T-helper 17 cell (primary cell): ENCODE data around the gene ROPN1B. TPM values are rescaled to one million over a fixed set of nuclear protein-coding genes. Genes with fewer than 3 reads are reported as not detected.
"Not testable (repeated sequence)": the region's sequence is repeated elsewhere in the genome, so short reads cannot be mapped to it uniquely, and the experiment has no call there.

ENCODE experiments used
- ATAC-seq: fragments of 150-1000 bp; cut with Tn5 transposase; 2 replicates; pipeline ENCODE4 v1.10.0; 2021; ENCODE audit warnings: mild to moderate bottlenecking, moderate library complexity
- DNase-seq, 3 donors: peaks; one replicate each; pipeline versions ENCODE4 v3.0.0 to v3.0.0-alpha.2; 2020 to 2021
- H3K9me3 ChIP-seq: one replicate; pipeline ENCODE4 v1.7.0; 2013; ENCODE audit warnings: low read length, mild to moderate bottlenecking; ENCODE audit not compliant: control insufficient read depth, poor library complexity, severe bottlenecking
- H3K27ac Mint-ChIP-seq: one replicate; pipeline ENCODE4 v1.8.0; 2022; ENCODE audit warnings: mild to moderate bottlenecking, moderate library complexity, mixed read lengths
- H3K27me3 Mint-ChIP-seq: one replicate; pipeline ENCODE4 v1.8.0; 2022; ENCODE audit warnings: mixed read lengths
- H3K36me3 Mint-ChIP-seq: one replicate; pipeline ENCODE4 v1.8.0; 2022; ENCODE audit warnings: low read depth, mixed read lengths
- H3K4me1 Mint-ChIP-seq: one replicate; pipeline ENCODE4 v1.8.0; 2022; ENCODE audit warnings: mild to moderate bottlenecking, mixed read lengths
- H3K4me3 Mint-ChIP-seq: one replicate; pipeline ENCODE4 v1.8.0; 2022; ENCODE audit warnings: mild to moderate bottlenecking, moderate library complexity, mixed read lengths
- total RNA-seq, 4 donors: library from RNA in 2 of 4; stranded (reverse) in 2 of 4; gene quantifications; one replicate each; pipeline ENCODE4 v1.2.3 and lab custom pipeline; 2022 to 2026

Gene ROPN1B
- total RNA-seq, 2 donors from 2014 or later, result not detected

DNA sequence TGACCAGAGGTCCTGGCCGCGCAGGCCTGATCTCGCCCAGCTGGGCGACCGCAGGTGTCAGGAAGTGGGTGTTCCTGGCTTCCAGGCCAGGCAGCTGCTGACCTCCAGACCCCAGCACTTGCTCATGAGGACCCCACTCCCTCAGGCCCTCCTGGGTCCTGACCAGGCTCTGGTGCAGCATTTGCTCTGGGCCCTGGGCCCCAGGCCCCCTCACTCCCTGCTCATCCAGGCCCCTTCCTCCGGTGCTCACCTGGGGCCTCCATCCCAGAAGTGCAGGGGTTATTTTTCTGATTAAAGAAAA, 7.7 kb upstream of the ROPN1B start:
- Mint-ChIP-seq H3K27me3 (peaks cover 25% of the 10 kb centered on the region), H3K4me1 (no peaks in the 10 kb centered on the region), H3K4me3 (no peak overlapping the region), H3K27ac (no peak overlapping the region), H3K36me3 (no peaks in the 10 kb centered on the region)
- H3K9me3 ChIP-seq, result no peaks in the 10 kb centered on the region
- DNase-seq, result no peak
- no peak for ATAC-seq

GRCh38 chr3:125963834-125964233, 5.1 kb upstream of the ROPN1B start:
- not testable (repeated sequence) for H3K9me3 ChIP-seq, H3K27me3 Mint-ChIP-seq, ATAC-seq, H3K36me3 Mint-ChIP-seq, H3K4me1 Mint-ChIP-seq, H3K27ac Mint-ChIP-seq, H3K4me3 Mint-ChIP-seq, DNase-seq

- Mint-ChIP-seq H3K36me3 (no peaks in the 10 kb centered on the region), H3K4me1 (no peaks in the 10 kb centered on the region), H3K27me3 (peaks cover 2% of the 10 kb centered on the region), H3K4me3 (no peak overlapping the region), H3K27ac (no peak overlapping the region)
- H3K9me3 ChIP-seq, result no peaks in the 10 kb centered on the region
- DNase-seq (no peak), ATAC-seq (no peak)
Measured at GRCh38 chr3:125965505-125965904, 3.5 kb upstream of the ROPN1B start.

DNA sequence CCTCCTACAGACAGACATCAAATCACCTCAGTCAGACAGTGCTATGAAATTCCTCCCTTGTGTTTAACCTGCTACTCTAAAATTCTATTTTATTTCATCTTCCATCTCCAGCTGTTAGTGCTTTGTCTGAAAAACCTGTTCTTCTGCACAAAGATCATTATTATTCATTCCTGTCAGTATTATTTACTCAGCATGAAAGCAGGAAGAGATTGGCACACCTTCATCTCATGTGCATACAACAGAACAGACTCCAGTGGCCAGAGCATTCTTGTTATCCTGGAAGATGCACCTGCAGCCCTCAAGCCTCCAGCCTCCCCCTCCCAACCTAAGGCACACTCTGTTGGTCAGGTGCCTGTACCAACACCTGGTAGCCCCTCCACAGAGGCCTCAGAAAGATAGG, 1.8 kb upstream of the ROPN1B start:
- peaks cover 4% of the 10 kb centered on the region for H3K4me1 Mint-ChIP-seq
- peaks cover 3% of the 10 kb centered on the region for H3K27me3 Mint-ChIP-seq
- no peaks in the 10 kb centered on the region for H3K9me3 ChIP-seq
- DNase-seq, result no peak
- ATAC-seq, result no peak
- H3K4me3 Mint-ChIP-seq, result no peak overlapping the region
- H3K27ac Mint-ChIP-seq, result no peak overlapping the region
- no peaks in the 10 kb centered on the region for H3K36me3 Mint-ChIP-seq

DNA sequence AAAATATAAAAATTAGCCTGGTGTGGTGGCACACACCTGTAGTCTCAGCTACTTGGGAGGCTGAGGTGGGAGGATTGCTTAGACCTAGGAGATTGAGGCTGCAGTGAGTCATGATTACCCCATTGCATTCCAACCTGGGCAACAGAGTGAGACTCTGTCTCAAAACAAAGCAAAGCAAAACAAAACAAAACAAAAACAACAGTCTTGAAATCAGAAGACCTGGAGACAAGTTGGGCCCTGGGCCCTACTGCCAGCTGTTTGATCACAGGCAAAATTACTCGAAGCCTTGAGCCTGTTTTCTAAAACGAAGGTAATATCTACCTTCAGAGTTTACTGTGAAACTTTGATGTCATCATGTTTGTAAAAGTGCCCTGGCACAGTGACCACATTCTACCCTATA, 857 bp upstream of the ROPN1B start:
- not testable (repeated sequence) for H3K27ac Mint-ChIP-seq, H3K9me3 ChIP-seq, ATAC-seq, DNase-seq, H3K4me3 Mint-ChIP-seq, H3K36me3 Mint-ChIP-seq, H3K4me1 Mint-ChIP-seq, H3K27me3 Mint-ChIP-seq

DNA sequence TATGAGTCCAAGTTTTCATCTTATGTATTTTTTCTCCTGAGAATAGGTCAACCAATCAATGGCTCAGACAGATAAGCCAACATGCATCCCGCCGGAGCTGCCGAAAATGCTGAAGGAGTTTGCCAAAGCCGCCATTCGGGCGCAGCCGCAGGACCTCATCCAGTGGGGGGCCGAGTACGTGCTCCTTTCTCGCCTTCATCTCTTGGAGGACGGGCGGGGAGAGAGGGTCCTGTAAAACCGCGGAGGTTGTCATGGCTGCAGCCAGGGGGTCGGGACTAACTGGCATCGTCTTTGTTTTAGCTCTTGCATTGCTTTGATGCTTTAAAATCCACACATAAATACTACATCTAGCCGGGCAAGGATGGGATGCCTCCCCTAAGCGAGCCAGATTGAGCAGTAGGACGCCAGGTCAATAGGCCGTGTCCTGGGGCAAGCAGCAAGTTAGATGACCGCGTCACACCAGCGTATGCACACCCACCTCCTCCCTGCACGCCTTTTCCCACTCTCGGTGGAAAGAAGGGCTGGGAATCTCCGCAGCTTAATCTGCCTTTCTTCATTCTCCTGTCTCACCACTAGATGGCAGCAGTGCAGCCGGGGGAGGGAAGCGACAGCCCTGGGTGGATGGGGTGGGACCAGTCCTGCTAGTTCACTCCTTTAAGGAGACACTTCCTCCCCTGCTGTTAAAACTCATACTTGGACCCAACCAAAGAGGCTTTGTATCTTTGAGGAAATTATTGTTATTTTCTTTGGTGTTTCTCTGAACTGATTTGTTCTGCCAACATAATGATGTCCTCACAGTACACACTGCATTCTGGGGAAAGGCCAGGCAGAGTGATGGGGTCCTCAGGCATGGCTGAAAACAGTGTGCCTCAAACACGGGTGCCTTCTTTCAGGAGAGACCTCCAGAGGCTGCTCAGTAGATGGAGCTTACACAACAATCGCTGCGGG, 3.3 kb downstream of the ROPN1B start:
- not testable (repeated sequence) for H3K36me3 Mint-ChIP-seq, H3K27ac Mint-ChIP-seq, DNase-seq, H3K27me3 Mint-ChIP-seq, H3K4me1 Mint-ChIP-seq, H3K9me3 ChIP-seq
- ATAC-seq, result peak; percentile 77
- H3K4me3 Mint-ChIP-seq, result peak overlapping the region; percentile 67

DNA sequence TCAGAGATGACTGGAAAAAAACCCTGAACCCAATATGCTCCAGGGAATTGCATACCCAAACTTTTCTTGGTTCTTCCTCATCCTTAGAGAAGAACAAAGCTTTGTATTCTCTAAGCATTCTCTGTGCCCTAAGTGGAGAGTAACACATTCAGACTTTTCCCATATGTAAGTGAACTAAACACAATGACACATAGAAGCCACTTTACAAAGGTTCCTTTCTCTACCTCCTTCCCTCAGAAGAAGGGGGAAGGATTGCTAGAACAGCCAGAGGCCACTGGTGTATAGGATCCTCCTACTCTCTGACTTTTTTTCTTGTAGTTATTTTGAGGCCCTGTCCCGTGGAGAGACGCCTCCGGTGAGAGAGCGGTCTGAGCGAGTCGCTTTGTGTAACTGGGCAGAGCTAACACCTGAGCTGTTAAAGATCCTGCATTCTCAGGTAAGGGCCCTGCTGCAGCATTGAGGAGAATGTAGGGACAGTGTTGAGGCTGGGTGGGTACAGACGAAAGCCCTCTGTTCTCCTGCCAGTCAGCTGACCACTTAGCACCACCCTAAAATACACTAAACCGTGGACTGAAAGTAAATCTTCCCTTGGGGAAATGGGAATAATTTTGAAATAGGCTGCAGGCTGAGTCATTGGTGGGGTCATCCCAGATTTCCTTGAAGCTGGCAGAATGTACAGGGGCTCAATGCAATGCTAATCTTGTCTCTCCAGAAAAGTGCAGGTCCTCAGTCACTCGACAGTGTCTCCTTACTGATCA, 6.4 kb downstream of the ROPN1B start:
- H3K4me1 Mint-ChIP-seq, H3K27ac Mint-ChIP-seq, DNase-seq, H3K36me3 Mint-ChIP-seq, H3K9me3 ChIP-seq, ATAC-seq, H3K27me3 Mint-ChIP-seq, H3K4me3 Mint-ChIP-seq: not testable (repeated sequence)

GRCh38 chr3:125976003-125976390, 7.0 kb downstream of the ROPN1B start:
- not testable (repeated sequence) for H3K4me1 Mint-ChIP-seq, H3K36me3 Mint-ChIP-seq, H3K27ac Mint-ChIP-seq, ATAC-seq, H3K27me3 Mint-ChIP-seq, H3K9me3 ChIP-seq, H3K4me3 Mint-ChIP-seq, DNase-seq

- H3K36me3 Mint-ChIP-seq, ATAC-seq, H3K4me1 Mint-ChIP-seq: not testable (repeated sequence)
Measured at GRCh38 chr3:125977104-125977503, 8.1 kb downstream of the ROPN1B start.

DNA sequence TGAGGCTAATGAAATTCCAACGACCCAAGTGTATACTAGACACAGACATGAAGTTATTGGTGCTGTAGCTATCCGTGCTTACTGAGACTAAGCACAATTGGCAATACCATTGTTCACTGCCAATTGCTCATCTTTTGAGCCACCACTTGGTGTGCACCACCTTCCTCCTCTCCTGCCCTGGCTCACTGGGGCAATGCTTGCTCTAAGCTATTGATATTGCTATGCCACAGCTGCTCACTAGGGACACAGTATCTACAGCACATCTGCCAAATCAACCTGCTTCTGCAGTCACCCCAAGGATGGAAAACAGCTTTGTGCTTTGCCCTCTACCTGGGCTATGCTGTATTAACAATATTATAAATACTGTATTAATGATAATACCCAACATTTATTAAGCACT, 16.0 kb downstream of the ROPN1B start:
- H3K9me3 ChIP-seq, H3K27me3 Mint-ChIP-seq, H3K36me3 Mint-ChIP-seq, DNase-seq, H3K27ac Mint-ChIP-seq, H3K4me3 Mint-ChIP-seq: not testable (repeated sequence)
- H3K4me1 Mint-ChIP-seq, result peaks cover 14% of the 10 kb centered on the region
- peak; percentile 83 for ATAC-seq

More at GRCh38 chr3:125977104-125977503, 8.1 kb downstream of the ROPN1B start:
- H3K9me3 ChIP-seq, H3K4me3 Mint-ChIP-seq, DNase-seq, H3K27me3 Mint-ChIP-seq, H3K27ac Mint-ChIP-seq: not testable (repeated sequence)

DNA sequence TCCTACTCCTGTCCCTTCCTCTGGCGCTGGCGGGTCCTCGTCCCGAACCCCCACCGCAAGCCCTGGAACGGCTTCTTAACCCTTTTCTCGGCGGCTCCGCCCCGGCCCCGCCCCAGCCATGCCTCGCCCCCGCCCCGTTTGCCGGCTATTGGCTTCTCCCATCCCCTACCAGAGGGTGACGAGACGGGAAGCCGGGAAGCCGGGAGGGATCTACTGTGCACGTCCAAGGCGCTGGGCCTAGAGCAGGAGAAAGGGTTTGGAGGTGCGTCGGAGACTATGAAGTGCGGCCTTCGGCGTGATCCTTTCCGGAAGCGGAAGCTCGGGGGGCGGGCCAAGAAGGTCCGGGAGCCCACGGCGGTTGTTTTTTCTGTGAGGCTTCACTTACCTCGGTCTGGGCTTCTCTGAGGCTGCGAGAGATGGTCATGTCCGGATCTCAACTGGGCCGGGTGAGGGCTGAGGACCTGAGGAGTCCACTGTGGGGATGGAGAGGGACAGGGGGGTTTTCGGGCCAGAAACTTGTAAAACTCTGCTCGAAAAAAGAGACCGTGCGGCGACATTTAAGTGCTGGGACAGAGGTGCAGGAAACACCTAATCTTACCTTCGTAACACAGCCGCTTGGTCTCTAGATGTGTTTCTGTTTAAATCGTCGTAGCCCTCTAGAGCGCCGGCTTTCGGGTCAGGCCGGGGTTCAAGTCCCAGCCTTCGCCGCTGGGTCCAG, 21.4 kb downstream of the ROPN1B start:
- H3K4me3 Mint-ChIP-seq, result peak overlapping the region; percentile 92

GRCh38 chr3:125996751-125997150, 27.8 kb downstream of the ROPN1B start:
- H3K4me1 Mint-ChIP-seq, ATAC-seq, H3K27me3 Mint-ChIP-seq, H3K9me3 ChIP-seq, H3K27ac Mint-ChIP-seq, H3K36me3 Mint-ChIP-seq, H3K4me3 Mint-ChIP-seq, DNase-seq: not testable (repeated sequence)

More for the DNA sequence above, 21.4 kb downstream of the ROPN1B start:
- ATAC-seq, result peak; percentile 92
- Mint-ChIP-seq H3K4me1 (peaks cover 23% of the 10 kb centered on the region), H3K36me3 (peaks cover 2% of the 10 kb centered on the region), H3K27me3 (no peaks in the 10 kb centered on the region), H3K27ac (peak overlapping the region; percentile 96)
- peak; percentile 57 to 59 (median 58) for DNase-seq
- H3K9me3 ChIP-seq, result no peaks in the 10 kb centered on the region

DNA sequence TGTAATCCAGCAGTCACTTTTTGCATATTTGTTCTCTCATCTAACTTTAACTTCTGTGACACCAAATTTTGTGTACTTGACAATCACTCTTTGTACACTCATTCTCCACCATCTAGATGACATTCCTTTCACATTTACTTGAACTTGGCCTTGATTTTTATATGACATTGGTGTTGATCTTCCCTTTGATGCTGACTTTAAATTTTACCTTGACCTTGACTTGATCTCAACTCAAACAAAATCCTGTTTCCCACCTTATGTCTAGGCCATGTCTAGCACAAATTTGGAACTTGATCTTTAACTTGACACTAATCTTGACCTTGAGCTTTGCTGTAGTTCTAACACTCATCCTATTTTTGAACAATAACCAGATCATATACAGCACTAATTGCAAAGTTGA, 33.2 kb downstream of the ROPN1B start:
- Mint-ChIP-seq H3K36me3 (peaks cover 2% of the 10 kb centered on the region), H3K4me1 (no peaks in the 10 kb centered on the region), H3K27me3 (no peaks in the 10 kb centered on the region), H3K27ac (no peak overlapping the region), H3K4me3 (no peak overlapping the region)
- ATAC-seq (no peak), DNase-seq (no peak)
- H3K9me3 ChIP-seq, result no peaks in the 10 kb centered on the region
